GM12864 (cell line): ENCODE measurements around the gene SORCS2.
A peak's percentile ranks its signal among the peaks of the same experiment; 100 is the strongest.

Source experiments
- DNase-seq: peaks from one replicate; pipeline ENCODE4 v3.0.0-alpha.2; 2011; ENCODE audit warnings: low read depth
- H3K4me3 ChIP-seq: 2 replicates; pipeline ENCODE4 v1.5.1; 2011; ENCODE audit warnings: mild to moderate bottlenecking, low read depth, low read length, control low read depth
- CTCF ChIP-seq: IDR thresholded peaks from 2 replicates; pipeline ENCODE4 v1.5.1; 2011; ENCODE audit warnings: low read depth, mild to moderate bottlenecking, moderate library complexity, low read length, control low read depth, inconsistent platforms; ENCODE audit errors: missing control alignments

Gene SORCS2

DNA sequence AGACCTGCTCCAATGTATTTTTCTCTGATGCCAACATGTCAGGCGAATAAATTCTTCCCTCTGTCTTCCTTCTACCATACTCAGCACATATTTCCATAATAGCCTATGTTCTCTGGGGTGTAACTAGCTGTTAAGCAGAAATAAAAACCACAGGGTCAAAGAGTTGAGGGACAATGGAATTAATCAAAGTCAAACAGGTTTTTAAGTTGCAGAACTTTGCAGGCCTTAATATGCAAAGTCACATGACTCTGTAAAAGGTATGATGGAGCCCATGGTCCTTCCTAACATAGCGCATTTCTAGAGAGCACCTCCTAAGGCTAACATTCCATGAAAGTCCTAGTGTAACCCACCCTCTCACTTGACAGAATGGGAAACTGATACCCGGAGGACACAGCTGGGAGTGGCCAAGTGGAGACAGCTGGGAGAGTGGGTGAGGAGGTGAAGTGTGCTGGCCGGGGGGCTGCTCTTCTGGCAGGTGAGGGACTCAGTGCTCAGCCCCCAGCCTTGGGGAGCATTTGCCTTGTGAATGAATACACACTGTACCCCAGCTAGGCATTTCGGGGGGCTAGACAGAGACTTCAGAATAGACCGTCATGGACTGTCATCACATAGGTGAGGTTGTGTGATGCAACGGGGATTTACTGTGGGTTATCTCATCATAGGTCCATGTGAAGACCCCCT is 8.4 kb upstream of the SORCS2 start:
- no peak for DNase-seq
- TF ChIP-seq CTCF = no peak
- no peak overlapping the region for H3K4me3 ChIP-seq

DNA sequence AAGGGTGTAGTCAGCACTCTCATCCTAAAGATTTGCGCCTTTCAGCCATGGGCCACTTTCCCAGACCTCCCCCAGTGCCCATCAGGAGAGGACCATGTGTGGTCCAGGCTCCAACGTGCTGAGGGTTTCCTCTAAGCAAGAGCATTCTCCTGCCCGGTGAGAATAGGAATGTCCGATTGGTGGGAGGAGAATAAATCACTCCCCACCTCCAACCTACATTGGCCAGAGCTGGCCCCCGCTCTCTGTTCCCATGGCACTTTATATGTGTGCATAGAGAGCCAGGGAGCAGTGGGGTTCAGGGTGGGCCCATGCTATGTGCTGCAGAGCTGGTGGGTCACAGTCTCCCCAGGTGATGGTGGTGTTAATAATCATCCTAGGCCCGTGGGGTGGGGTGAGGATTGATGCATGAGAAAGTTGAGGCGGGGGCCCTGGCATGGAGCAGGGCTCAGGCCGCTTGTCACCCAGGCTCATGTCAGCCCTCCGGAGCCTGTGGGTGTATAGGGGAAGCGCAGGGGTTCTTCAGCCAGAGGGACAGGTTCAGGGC is 6.8 kb upstream of the SORCS2 start:
- no peak overlapping the region for H3K4me3 ChIP-seq
- no peak for DNase-seq
- TF ChIP-seq CTCF = no peak

DNA sequence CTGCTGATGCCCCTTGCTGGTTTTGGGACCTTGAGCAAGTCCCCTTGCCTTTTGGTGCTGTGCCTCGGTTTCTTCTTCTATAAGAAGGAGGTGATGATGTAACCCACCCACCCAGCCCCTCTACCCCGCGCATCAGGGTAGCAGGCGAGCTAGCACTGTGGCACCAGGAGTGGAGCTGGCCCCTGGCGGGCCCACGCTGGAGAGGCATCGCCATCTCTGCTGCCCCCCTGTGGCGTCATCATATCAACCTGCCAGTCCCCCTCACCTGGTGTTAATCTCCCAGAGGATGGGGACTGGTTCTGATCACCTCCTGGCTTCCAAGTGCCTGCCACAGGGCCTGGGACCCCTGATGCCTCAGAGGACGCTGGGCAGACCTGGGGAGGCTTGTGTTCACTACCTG is 6.3 kb upstream of the SORCS2 start:
- DNase-seq = no peak
- TF ChIP-seq CTCF = peak; percentile 55
- H3K4me3 ChIP-seq = no peak overlapping the region

- no peak for DNase-seq
- no peak overlapping the region for H3K4me3 ChIP-seq
- no peak for TF ChIP-seq CTCF
Observed at GRCh38 chr4:7186516-7187167, 5.7 kb upstream of the SORCS2 start.

GRCh38 chr4:7187168-7187535 is 5.2 kb upstream of the SORCS2 start:
- TF ChIP-seq CTCF = no peak
- DNase-seq = no peak
- H3K4me3 ChIP-seq = no peak overlapping the region

GRCh38 chr4:7187691-7188090 is 4.6 kb upstream of the SORCS2 start:
- no peak overlapping the region for H3K4me3 ChIP-seq
- no peak for TF ChIP-seq CTCF
- DNase-seq = no peak
